SJCRH30 (cell line): ENCODE data around the gene TTC7B. TPM values are rescaled to one million over a fixed set of nuclear protein-coding genes. Genes with fewer than 3 reads are reported as not detected.
"Not testable (repeated sequence)": the region's sequence is repeated elsewhere in the genome, so short reads cannot be mapped to it uniquely, and the experiment has no call there.

ENCODE experiments used
- DNase-seq, 2 experiments: peaks; one replicate each; pipeline ENCODE4 v3.0.0-alpha.2; 2015 to 2020
- H3K27ac ChIP-seq: fragments of 250-450 bp; sonication (Bioruptor Pico); 2 replicates; pipeline ENCODE4 v1.5.1; 2020; ENCODE audit warnings: mild to moderate bottlenecking, moderate library complexity
- H3K27me3 ChIP-seq: fragments of 250-450 bp; sonication (Bioruptor Pico); 2 replicates; pipeline ENCODE4 v1.5.1; 2020; ENCODE audit warnings: mild to moderate bottlenecking, moderate library complexity
- H3K36me3 ChIP-seq: fragments of 250-450 bp; sonication (Bioruptor Pico); 2 replicates; pipeline ENCODE4 v1.5.1; 2020; ENCODE audit warnings: mild to moderate bottlenecking, moderate library complexity
- H3K4me1 ChIP-seq: fragments of 250-450 bp; sonication (Bioruptor Pico); 2 replicates; pipeline ENCODE4 v1.5.1; 2020; ENCODE audit warnings: mild to moderate bottlenecking, moderate library complexity
- H3K4me3 ChIP-seq: fragments of 250-450 bp; sonication (Bioruptor Pico); 2 replicates; pipeline ENCODE4 v1.5.1; 2020; ENCODE audit warnings: mild to moderate bottlenecking, moderate library complexity
- H3K9me3 ChIP-seq: fragments of 250-450 bp; sonication (Bioruptor Pico); replicated peaks from 2 replicates; pipeline ENCODE4 v1.5.1; 2020; ENCODE audit warnings: mild to moderate bottlenecking, moderate library complexity
- total RNA-seq: library from RNA; depleted of rRNA; stranded (reverse); fragments of >200 nt; shearing (Covaris generic); gene quantifications from 2 replicates; pipeline ENCODE4 v1.2.3, GENCODE V29; 2014; rRNA removed

The TTC7B gene
- 31.7 and 45.9 TPM in 2 replicates for total RNA-seq

- Histone ChIP-seq H3K27ac (peak within 1 kb of the TSS; percentile 43; the same call in 1 of the 2 replicates), H3K4me1 (peaks cover 11% of the 10 kb centered on the region), H3K27me3 (no peaks in the 10 kb centered on the region), H3K9me3 (no peaks in the 10 kb centered on the region), H3K4me3 (peak within 1 kb of the TSS; percentile 90), H3K36me3 (no peaks in the 10 kb centered on the region)
- peak; percentile 57 to 64 for DNase-seq
These were observed at the start of gene TTC7B for GRCh38 chr14:90815822-90816662. TSS of gene TTC7B (minus strand) at chr14:90816430. CDS start at chr14:90816295, 135 bp downstream.

- Histone ChIP-seq H3K4me3 (no peak overlapping the region), H3K36me3 (no peaks in the 10 kb centered on the region), H3K27ac (no peak overlapping the region), H3K27me3 (no peaks in the 10 kb centered on the region), H3K9me3 (no peaks in the 10 kb centered on the region), H3K4me1 (no peaks in the 10 kb centered on the region)
- no peak for DNase-seq
These were observed 48.5 kb upstream of the TTC7B start for GRCh38 chr14:90864741-90865140.

DNA sequence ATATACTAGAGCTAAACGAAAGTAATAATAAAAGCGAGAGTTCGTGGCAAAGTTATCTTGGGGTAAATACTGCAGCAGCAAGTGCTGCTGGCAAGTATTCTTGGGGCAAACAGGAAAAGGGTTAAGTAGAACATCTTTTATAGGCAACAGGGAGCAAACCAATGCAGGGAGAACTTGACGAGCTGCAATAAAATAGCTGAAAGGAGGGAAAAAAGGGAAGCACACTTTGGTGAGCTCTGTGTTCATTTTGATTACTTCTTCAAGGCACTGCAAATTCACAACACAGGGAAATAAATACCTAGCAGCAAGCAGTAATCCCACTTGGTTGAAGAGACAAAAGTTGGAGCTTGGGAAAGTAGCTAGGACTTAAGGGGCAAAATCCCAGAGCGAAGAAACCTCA is 42.3 kb upstream of the TTC7B start:
- Histone ChIP-seq H3K27ac (no peak overlapping the region), H3K4me3 (no peak overlapping the region), H3K9me3 (no peaks in the 10 kb centered on the region; the same call in 1 of the 2 replicates), H3K27me3 (no peaks in the 10 kb centered on the region), H3K4me1 (no peaks in the 10 kb centered on the region), H3K36me3 (no peaks in the 10 kb centered on the region)
- no peak for DNase-seq

DNA sequence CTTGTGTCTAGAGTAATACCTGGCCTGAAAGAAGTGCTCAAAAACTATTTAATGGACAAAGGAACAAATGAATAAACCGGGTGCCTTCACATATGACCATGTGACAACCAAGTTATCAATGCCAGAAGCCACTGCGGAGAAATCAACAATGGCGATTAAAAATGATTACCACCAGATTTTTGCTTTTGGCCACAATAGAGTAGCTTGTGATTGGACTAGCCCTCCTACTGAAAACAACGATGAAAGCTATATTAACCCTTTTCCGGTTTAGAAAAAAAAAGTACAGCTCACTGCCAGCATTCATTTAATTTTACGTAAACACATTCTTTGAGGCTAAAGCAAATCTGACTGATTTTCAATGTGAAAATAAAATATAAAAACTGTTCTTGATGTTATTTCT is 41.6 kb upstream of the TTC7B start:
- Histone ChIP-seq H3K4me1 (no peaks in the 10 kb centered on the region), H3K27ac (no peak overlapping the region), H3K9me3 (no peaks in the 10 kb centered on the region; the same call in 1 of the 2 replicates), H3K4me3 (no peak overlapping the region), H3K27me3 (no peaks in the 10 kb centered on the region), H3K36me3 (no peaks in the 10 kb centered on the region)
- no peak for DNase-seq

DNA sequence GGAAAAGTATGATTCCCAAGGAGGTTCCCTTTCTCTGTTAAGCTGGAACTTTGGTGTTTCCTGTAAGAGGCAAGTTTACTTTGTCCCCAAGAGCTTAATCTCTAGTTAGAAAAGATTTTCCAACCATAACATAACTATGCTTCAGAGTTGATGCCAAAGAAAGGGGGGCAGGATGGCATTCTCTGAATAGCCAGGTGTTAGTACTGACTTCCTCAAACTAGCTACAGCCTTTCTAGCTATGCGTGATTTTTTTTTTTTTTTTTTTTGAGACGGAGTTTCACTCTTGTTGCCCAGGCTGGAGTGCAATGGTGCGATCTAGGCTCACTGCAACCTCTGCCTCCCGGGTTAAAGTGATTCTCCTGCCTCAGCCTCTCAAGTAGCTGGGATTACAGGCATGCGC is 39.9 kb upstream of the TTC7B start:
- not testable (repeated sequence) for H3K27ac ChIP-seq, H3K4me3 ChIP-seq, DNase-seq, H3K36me3 ChIP-seq, H3K9me3 ChIP-seq, H3K27me3 ChIP-seq, H3K4me1 ChIP-seq

- H3K27ac ChIP-seq, result no peak overlapping the region
- no peak overlapping the region for H3K4me3 ChIP-seq
- peaks cover 13% of the 10 kb centered on the region for H3K4me1 ChIP-seq
- no peak for DNase-seq
- H3K36me3 ChIP-seq, result no peaks in the 10 kb centered on the region
- H3K9me3 ChIP-seq, result no peaks in the 10 kb centered on the region
- no peaks in the 10 kb centered on the region for H3K27me3 ChIP-seq
These were observed 36.9 kb upstream of the TTC7B start for GRCh38 chr14:90853116-90853515.

DNA sequence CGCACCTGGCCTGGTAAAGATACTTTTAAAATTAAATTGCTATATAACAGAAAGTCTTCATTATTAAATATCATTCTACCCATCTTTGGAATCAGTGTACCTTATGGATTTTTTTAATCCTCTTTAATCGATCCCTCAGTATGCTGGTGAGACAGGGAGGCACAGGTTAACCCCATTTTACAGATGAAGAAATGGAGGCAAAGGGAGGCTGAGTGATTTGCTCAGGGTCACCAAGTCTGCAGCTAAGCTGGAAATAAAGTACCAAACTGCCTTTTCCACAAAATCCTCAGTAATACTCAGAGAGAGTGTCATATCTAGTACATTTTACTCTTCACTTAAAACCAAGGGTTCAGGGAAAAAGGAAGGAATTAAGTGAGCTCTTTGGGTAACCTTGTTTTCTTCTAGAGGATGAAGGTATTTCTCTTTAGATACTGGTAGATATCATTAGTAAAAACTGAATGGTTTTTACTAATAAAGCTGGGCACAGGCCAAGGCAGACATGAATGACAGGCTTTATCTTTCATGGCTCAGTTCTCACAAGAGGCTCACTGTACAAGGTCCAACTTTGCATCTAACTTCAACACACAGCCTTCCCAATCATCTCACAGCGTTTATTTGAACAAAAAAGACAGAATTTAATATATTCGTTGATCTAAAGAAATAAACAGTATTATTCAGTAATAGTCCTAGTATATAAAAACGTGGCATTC is 35.3 kb upstream of the TTC7B start:
- H3K36me3 ChIP-seq, result no peaks in the 10 kb centered on the region
- peak overlapping the region; percentile 48 for H3K4me3 ChIP-seq
- H3K27ac ChIP-seq, result peak overlapping the region; percentile 95
- peaks cover 13% of the 10 kb centered on the region for H3K4me1 ChIP-seq
- no peaks in the 10 kb centered on the region for H3K27me3 ChIP-seq
- DNase-seq, result no peak
- no peaks in the 10 kb centered on the region for H3K9me3 ChIP-seq

DNA sequence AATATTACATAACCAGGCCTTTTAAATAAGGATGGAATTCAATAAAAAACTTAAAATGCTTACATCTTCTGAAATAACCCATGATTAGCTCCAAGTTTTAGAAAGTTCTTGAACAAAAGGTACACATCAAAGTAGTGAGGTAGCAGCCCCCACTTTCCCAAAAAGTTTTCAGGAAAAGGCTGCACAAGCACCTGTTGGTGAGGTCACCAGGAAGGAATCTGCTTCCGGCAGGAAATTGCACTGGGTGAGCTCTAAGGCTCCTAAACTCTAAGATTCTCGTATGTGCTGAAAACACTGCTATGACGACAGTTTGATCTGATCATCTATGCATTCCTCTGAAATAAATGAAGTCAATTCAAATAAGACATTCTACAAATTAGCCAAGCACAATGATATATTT is 34.3 kb upstream of the TTC7B start:
- no peaks in the 10 kb centered on the region for H3K27me3 ChIP-seq
- peak overlapping the region; percentile 95 for H3K27ac ChIP-seq
- peak; percentile 80 to 86 for DNase-seq
- H3K36me3 ChIP-seq, result no peaks in the 10 kb centered on the region
- H3K4me3 ChIP-seq, result peak overlapping the region; percentile 48
- H3K9me3 ChIP-seq, result no peaks in the 10 kb centered on the region
- H3K4me1 ChIP-seq, result peaks cover 13% of the 10 kb centered on the region

DNA sequence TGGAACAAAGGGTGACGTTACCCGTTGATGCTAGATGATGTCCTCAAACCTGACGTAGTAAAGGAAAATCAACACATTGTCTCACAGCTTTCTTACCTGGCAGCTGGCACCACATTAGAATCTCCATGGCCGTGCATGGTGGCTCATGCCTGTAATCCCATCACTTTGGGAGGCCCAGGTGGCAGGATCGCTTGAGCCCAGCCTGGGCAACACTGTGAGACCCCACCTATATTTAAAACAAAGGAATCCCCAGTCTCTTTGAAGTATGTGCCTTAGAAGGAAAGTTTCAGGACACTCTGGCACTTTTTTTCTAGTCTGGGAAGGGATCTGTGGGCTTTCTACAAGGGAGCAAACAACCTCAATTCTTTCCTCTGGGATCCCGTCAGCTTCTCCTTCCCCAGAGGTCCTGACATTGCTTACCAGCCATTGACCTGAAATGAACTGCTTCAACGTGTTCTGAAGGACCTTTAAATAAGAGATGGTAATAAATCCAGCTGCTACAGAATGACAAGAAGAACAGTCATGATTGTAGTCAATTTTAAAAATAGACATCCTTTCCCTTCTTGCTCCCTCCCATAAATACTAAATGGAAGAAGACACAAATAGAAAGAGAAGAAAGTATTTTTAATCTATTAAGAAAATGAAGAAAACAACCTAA is 33.7 kb upstream of the TTC7B start:
- H3K27ac ChIP-seq, result peak overlapping the region; percentile 95
- peaks cover 13% of the 10 kb centered on the region for H3K4me1 ChIP-seq
- H3K9me3 ChIP-seq, result no peaks in the 10 kb centered on the region
- no peaks in the 10 kb centered on the region for H3K36me3 ChIP-seq
- peak in 1 of 2 experiments; percentile 13 for DNase-seq
- H3K27me3 ChIP-seq, result no peaks in the 10 kb centered on the region
- H3K4me3 ChIP-seq, result no peak overlapping the region

GRCh38 chr14:90848944-90849731 is 32.9 kb upstream of the TTC7B start:
- Histone ChIP-seq H3K27me3 (no peaks in the 10 kb centered on the region), H3K27ac (peak overlapping the region; percentile 95), H3K36me3 (no peaks in the 10 kb centered on the region), H3K4me3 (no peak overlapping the region), H3K4me1 (peaks cover 13% of the 10 kb centered on the region), H3K9me3 (no peaks in the 10 kb centered on the region)
- DNase-seq, result no peak

DNA sequence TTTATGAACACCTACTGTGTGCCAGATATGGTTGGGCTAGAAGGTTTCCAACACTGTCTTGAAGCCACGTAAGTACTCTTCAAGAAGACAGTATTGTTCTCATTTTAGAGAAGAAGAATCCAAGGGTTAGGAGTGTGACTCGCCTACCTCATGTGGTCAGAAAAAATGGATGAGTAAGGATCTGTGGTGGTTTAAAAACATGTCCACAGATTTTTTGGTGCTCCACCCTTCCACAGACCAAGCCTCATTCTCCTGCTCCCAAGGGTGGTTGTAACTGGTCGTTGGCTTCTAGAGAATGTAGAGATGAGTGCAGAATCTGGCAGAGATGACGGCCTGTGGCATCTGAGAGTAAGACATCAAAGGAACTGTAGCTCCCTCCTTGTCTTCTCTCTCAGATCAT is 30.3 kb upstream of the TTC7B start:
- no peaks in the 10 kb centered on the region for H3K9me3 ChIP-seq
- no peaks in the 10 kb centered on the region for H3K27me3 ChIP-seq
- no peak overlapping the region for H3K4me3 ChIP-seq
- H3K27ac ChIP-seq, result no peak overlapping the region
- H3K36me3 ChIP-seq, result no peaks in the 10 kb centered on the region
- peaks cover 12% of the 10 kb centered on the region for H3K4me1 ChIP-seq
- no peak for DNase-seq

GRCh38 chr14:90844321-90844720 is 28.1 kb upstream of the TTC7B start:
- no peaks in the 10 kb centered on the region for H3K4me1 ChIP-seq
- no peak overlapping the region for H3K27ac ChIP-seq
- H3K9me3 ChIP-seq, result no peaks in the 10 kb centered on the region
- H3K36me3 ChIP-seq, result no peaks in the 10 kb centered on the region
- no peak overlapping the region for H3K4me3 ChIP-seq
- no peaks in the 10 kb centered on the region for H3K27me3 ChIP-seq
- no peak for DNase-seq

DNA sequence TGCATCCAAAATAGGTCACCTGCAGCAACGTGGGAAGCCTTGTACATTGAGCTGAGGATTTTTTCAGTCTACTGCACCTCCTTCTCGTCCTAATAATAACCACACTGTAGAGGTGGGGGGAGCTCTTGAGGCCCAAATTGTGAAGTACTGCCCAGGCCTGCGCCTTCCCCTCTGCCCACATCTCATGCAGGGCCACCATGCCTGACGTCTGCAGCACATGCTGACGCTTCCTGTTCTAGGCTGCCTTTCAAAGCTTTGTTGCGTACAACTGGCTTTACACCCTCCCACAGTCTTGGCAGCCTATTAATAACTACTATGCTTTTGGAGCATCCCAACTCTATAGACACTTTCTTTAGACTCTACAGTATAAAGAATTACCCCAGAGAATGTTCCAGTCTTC is 26.5 kb upstream of the TTC7B start:
- Histone ChIP-seq H3K4me1 (no peaks in the 10 kb centered on the region), H3K36me3 (no peaks in the 10 kb centered on the region), H3K4me3 (no peak overlapping the region), H3K27me3 (no peaks in the 10 kb centered on the region), H3K27ac (no peak overlapping the region), H3K9me3 (no peaks in the 10 kb centered on the region)
- no peak for DNase-seq

GRCh38 chr14:90840667-90841066 is 24.4 kb upstream of the TTC7B start:
- DNase-seq, H3K4me1 ChIP-seq, H3K27ac ChIP-seq, H3K27me3 ChIP-seq, H3K4me3 ChIP-seq, H3K9me3 ChIP-seq, H3K36me3 ChIP-seq: not testable (repeated sequence)
